DOHH2 (cell line): ENCODE measurements around the gene ZNF213.

ENCODE experiments used
- CTCF ChIP-seq: fragments of 200-600 bp; sonication (generic); IDR thresholded peaks from one replicate; pipeline ENCODE4 v1.5.1; 2014; ENCODE audit warnings: antibody characterized with exemption, mild to moderate bottlenecking, low read depth, low read length; ENCODE audit not compliant: poor library complexity, severe bottlenecking
- EZH2phosphoT487 ChIP-seq: fragments of 200-600 bp; sonication (generic); IDR thresholded peaks from 2 replicates; pipeline ENCODE4 v1.6.1; 2017; ENCODE audit warnings: borderline replicate concordance, mild to moderate bottlenecking, antibody characterized with exemption, low read length, moderate library complexity, mixed read lengths

GRCh38 chr16:3145151-3145550 is 10.3 kb downstream of the ZNF213 start:
- TF ChIP-seq CTCF (no peak), EZH2phosphoT487 (no peak)
